ENCODE measurements around the gene GRID2. TPM values are rescaled to one million over a fixed set of nuclear protein-coding genes. Genes with fewer than 3 reads are reported as not detected.

GRID2 gene
- total RNA-seq, 1 donor = not detected

GRCh38 chr4:92843784-92844183 is 540.0 kb downstream of the GRID2 start:
- H3K4me3 ChIP-seq (ENCODE audit: low read depth, low read length) = no peak overlapping the region
- no peak for DNase-seq (ENCODE audit: low read depth)
- TF ChIP-seq CTCF (IDR thresholded peaks at IDR 0.05; ENCODE audit: insufficient read depth, low read depth, low read length) = no peak

GRCh38 chr4:92847026-92847425 is 543.3 kb downstream of the GRID2 start:
- no peak for TF ChIP-seq CTCF (IDR thresholded peaks at IDR 0.05; ENCODE audit: insufficient read depth, low read depth, low read length)
- DNase-seq (ENCODE audit: low read depth) = no peak
- no peak overlapping the region for H3K4me3 ChIP-seq (ENCODE audit: low read depth, low read length)

GRCh38 chr4:92862509-92862908 is 558.7 kb downstream of the GRID2 start:
- H3K4me3 ChIP-seq (ENCODE audit: low read depth, low read length) = no peak overlapping the region
- DNase-seq (ENCODE audit: low read depth) = no peak
- TF ChIP-seq CTCF (IDR thresholded peaks at IDR 0.05; ENCODE audit: insufficient read depth, low read depth, low read length) = no peak

GRCh38 chr4:92864096-92864495 is 560.3 kb downstream of the GRID2 start:
- DNase-seq (ENCODE audit: low read depth) = no peak
- no peak for TF ChIP-seq CTCF (IDR thresholded peaks at IDR 0.05; ENCODE audit: insufficient read depth, low read depth, low read length)
- no peak overlapping the region for H3K4me3 ChIP-seq (ENCODE audit: low read depth, low read length)

GRCh38 chr4:92872604-92873003 is 568.8 kb downstream of the GRID2 start:
- DNase-seq (ENCODE audit: low read depth) = no peak
- TF ChIP-seq CTCF (IDR thresholded peaks at IDR 0.05; ENCODE audit: insufficient read depth, low read depth, low read length) = no peak
- H3K4me3 ChIP-seq (ENCODE audit: low read depth, low read length) = no peak overlapping the region

- no peak overlapping the region for H3K4me3 ChIP-seq (ENCODE audit: low read depth, low read length)
- no peak for DNase-seq (ENCODE audit: low read depth)
- no peak for TF ChIP-seq CTCF (IDR thresholded peaks at IDR 0.05; ENCODE audit: insufficient read depth, low read depth, low read length)
These were observed 581.9 kb downstream of the GRID2 start for GRCh38 chr4:92885632-92886031.

- DNase-seq (ENCODE audit: low read depth) = no peak
- TF ChIP-seq CTCF (IDR thresholded peaks at IDR 0.05; ENCODE audit: insufficient read depth, low read depth, low read length) = no peak
- no peak overlapping the region for H3K4me3 ChIP-seq (ENCODE audit: low read depth, low read length)
These were observed 648.7 kb downstream of the GRID2 start for GRCh38 chr4:92952426-92952825.
